H7 (cell line): Measurements from ENCODE around the gene SLC25A52. TPM values are rescaled to one million over a fixed set of nuclear protein-coding genes. Genes with fewer than 3 reads are reported as not detected.
"Not testable (repeated sequence)": the region's sequence is repeated elsewhere in the genome, so short reads cannot be mapped to it uniquely, and the experiment has no call there.

Experiments
- DNase-seq: peaks from one replicate; pipeline ENCODE4 v3.0.0; 2012
- H3K27me3 ChIP-seq: 2 replicates; pipeline ENCODE4 v1.6.0; 2011; ENCODE audit warnings: mild to moderate bottlenecking, low read length; ENCODE audit not compliant: control insufficient read depth, insufficient read depth
- H3K36me3 ChIP-seq: replicated peaks from 2 replicates; pipeline ENCODE4 v1.5.1; 2011; ENCODE audit warnings: low read length; ENCODE audit not compliant: control insufficient read depth, insufficient read depth
- H3K4me3 ChIP-seq: 2 replicates; pipeline ENCODE4 v1.5.1; 2011; ENCODE audit warnings: low read depth, mild to moderate bottlenecking, control low read depth, low read length, moderate library complexity; ENCODE audit not compliant: insufficient read depth
- total RNA-seq: library from RNA; depleted of rRNA; stranded (reverse); fragments of >200 nt; shearing (Covaris generic); gene quantifications from 2 replicates; pipeline ENCODE4 v1.2.3, GENCODE V29; 2014; rRNA removed

SLC25A52 gene, protein sequence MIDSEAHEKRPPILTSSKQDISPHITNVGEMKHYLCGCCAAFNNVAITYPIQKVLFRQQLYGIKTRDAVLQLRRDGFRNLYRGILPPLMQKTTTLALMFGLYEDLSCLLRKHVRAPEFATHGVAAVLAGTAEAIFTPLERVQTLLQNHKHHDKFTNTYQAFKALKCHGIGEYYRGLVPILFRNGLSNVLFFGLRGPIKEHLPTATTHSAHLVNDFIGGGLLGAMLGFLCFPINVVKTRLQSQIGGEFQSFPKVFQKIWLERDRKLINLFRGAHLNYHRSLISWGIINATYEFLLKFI
- total RNA-seq, result 0.18 TPM in 1 of 2 replicates, not detected in the other

DNA sequence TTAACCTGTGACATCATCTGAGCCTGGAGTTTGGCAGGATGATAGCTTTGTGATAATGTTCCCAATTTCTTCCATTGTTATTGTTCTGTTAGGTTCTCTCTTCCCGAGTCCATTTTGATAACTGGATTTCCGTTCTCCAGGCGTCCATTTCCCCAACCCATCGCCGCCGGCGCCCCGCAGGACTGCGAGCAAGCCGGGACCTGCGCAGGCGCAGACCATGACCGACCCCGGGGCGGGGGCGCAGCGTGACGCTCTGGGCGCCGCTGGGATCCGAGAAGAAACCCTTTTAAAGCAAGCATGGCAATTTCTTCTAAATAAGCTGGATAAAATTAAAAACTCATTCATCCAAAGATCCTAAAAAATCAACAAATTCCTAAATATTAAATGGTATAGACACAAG, at the start of gene SLC25A52:
TSS of gene SLC25A52 (minus strand) at position 186 of the 400 bp plus-strand sequence. CDS start 219 bp downstream, outside the sequence.
- DNase-seq, result no peak
- Histone ChIP-seq H3K27me3 (no peaks in the 10 kb centered on the region), H3K4me3 (no peak within 1 kb of the TSS), H3K36me3 (no peaks in the 10 kb centered on the region)

DNA sequence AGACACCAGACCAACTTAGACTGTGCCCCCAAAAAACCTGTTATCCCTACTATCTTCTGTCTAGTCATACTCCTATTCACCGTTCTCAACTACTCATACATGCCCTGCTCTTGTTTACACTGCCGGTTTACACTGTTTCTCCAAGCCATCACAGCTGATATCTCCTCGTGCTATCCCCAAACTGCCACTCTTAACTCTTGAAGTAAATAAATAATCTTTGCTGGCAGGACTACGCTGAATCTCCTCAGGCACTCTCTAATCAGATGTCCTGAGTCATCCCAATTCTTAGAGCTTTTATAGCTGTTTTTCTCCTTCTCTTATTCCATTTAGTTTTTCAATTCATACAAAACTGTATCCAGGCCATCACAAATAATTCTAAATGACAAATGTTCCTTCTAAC, 48.4 kb upstream of the SLC25A52 start:
- H3K27me3 ChIP-seq, H3K36me3 ChIP-seq, H3K4me3 ChIP-seq, DNase-seq: not testable (repeated sequence)

- Histone ChIP-seq H3K4me3 (no peak overlapping the region), H3K36me3 (no peaks in the 10 kb centered on the region)
- no peak for DNase-seq
Observed at GRCh38 chr18:31801078-31801477, 40.4 kb upstream of the SLC25A52 start.

DNA sequence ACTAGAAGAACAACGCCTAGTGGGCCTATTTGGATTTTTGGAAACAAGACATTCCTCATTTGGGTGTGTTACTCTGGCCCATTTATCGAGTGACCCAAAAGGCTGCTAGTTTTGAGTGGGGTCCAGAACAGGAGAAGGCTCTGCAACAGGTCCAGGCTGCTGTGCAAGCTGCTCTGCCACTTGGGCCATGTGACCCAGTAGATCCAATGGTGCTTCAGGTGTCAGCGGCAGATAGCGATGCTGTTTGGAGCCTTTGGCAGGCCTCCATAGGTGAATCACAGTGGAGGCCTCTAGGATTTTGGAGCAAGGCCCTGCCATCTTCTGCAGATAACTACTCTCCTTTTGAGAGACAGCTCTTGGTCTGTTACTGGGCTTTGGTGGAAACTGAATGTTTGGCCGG, 38.6 kb upstream of the SLC25A52 start:
- not testable (repeated sequence) for H3K36me3 ChIP-seq, DNase-seq, H3K27me3 ChIP-seq, H3K4me3 ChIP-seq

More at GRCh38 chr18:31801078-31801477, 40.4 kb upstream of the SLC25A52 start:
- H3K27me3 ChIP-seq, result no peaks in the 10 kb centered on the region

DNA sequence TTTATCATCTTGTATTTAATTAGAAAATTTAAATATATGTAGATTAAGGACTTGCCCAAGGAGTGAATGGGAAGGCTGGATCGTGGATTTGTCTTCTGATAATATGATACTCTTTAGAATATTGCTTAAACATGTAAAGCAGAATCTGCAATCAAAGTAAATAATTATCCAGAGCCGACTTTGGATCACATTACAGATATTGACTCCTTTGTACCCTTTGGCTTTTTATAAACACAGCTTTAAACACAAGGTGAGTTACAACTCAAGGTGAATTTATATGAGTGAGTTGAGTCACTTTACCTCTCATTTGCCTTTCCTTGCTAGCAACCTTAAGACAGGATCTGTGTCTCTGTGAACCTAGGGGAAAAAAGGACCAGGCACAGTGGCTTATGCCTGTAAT, 37.7 kb upstream of the SLC25A52 start:
- no peak for DNase-seq
- Histone ChIP-seq H3K36me3 (no peaks in the 10 kb centered on the region), H3K4me3 (no peak overlapping the region), H3K27me3 (no peaks in the 10 kb centered on the region)

DNA sequence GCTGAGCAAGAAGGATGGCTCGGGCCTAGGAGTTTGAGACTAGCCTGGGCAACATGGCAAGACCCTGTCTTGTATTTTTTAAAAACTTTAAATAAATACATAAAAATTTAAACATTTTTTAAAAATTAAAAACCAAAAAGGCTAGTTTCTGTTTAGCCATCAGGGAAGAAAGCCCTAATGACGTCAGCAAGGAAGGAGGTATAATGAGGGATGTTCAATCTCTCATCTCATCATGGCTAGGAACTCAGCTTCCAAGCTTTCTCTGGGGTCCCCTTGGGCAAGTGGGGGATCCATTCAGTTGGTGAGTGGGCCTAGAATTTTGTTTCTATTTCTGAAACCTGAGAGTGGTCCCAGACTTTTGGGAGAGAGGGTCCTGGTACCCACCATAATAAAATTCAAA, 35.1 kb upstream of the SLC25A52 start:
- Histone ChIP-seq H3K4me3 (no peak overlapping the region), H3K27me3 (no peaks in the 10 kb centered on the region), H3K36me3 (no peaks in the 10 kb centered on the region)
- no peak for DNase-seq

- H3K27me3 ChIP-seq, result no peaks in the 10 kb centered on the region
- H3K36me3 ChIP-seq, result no peaks in the 10 kb centered on the region
- no peak overlapping the region for H3K4me3 ChIP-seq
- no peak for DNase-seq
Observed at GRCh38 chr18:31793531-31793930, 32.9 kb upstream of the SLC25A52 start.

DNA sequence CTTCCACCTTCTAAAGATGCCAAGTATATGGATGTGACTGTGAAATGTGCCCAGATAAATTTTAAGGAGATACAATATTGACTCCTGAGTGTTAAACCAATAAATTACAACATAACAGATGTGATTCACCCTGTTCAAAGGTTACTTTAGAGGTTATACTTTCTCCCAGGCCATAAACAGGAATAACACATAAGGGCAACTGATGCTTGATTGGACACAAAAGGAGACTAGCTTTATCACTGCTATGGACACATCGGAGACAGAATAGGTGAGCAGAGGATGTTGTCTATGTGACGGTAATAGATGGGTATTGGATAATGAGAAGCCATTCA, 31.9 kb upstream of the SLC25A52 start:
- Histone ChIP-seq H3K4me3 (no peak overlapping the region), H3K27me3 (no peaks in the 10 kb centered on the region), H3K36me3 (no peaks in the 10 kb centered on the region)
- DNase-seq, result no peak

GRCh38 chr18:31791817-31792579, 31.3 kb upstream of the SLC25A52 start:
- Histone ChIP-seq H3K36me3 (no peaks in the 10 kb centered on the region), H3K4me3 (no peak overlapping the region), H3K27me3 (no peaks in the 10 kb centered on the region)
- no peak for DNase-seq

DNA sequence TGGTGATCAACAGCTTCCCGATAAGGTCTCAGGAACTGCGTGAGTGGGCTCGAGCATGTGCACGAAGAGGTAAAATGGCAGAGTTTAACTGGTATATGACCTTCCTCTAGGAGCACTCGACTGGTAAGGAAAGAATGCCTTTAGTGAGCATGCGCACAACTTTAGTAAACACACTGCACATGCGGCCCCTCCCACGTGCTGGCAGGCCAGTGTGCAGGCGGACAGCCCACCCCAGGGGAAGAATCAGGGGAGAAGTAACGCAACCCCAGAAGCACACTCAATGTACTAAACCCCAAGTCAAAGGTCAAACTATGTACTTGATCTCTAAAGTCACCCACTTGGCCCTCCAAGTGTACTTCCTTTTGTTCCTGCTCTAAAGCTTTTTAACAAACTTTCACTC, 28.7 kb upstream of the SLC25A52 start:
- no peaks in the 10 kb centered on the region for H3K36me3 ChIP-seq
- H3K4me3 ChIP-seq, result no peak overlapping the region
- no peaks in the 10 kb centered on the region for H3K27me3 ChIP-seq
- DNase-seq, result no peak

DNA sequence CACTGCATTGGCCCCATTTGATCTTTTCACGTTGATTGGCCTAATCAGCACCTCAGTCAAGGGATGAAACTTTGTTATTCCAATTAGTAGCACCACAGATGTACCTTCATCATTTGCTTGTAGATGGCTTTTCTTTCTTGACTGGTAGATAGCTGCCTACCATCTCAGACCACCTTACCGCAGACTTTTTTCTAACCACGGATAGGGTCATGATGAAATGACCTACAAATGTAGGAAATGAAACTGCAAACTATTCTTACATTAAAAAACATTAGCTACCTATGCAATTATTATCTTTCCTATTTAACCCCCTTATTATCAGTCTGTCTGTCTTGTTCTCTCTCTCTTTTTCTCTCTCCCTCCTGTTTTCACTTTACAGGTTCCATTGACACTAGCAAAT, 22.4 kb upstream of the SLC25A52 start:
- Histone ChIP-seq H3K27me3 (no peaks in the 10 kb centered on the region), H3K36me3 (no peaks in the 10 kb centered on the region), H3K4me3 (no peak overlapping the region)
- no peak for DNase-seq

- Histone ChIP-seq H3K4me3 (no peak overlapping the region), H3K27me3 (no peaks in the 10 kb centered on the region), H3K36me3 (no peaks in the 10 kb centered on the region)
- DNase-seq, result no peak
Observed at GRCh38 chr18:31778391-31778950, 17.8 kb upstream of the SLC25A52 start.

DNA sequence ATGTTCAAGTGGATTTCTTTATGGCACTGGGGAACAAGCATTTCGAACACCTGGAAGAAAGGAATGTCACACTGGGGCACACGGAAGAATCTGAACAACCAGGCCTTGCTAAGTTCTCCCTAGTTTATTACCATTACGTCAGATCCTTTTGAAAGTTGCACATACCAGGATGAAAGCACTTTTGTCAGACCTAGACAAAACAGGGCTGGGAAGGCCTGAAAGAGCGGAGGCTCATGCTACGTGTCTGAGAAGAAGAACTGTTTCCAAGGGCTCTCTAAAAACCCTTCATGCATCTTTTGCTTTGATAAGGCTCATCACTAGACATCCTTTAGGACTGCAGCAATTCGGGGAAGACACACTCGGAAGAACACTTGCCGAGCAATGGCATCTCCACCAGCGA, 15.4 kb upstream of the SLC25A52 start:
- Histone ChIP-seq H3K4me3 (no peak overlapping the region), H3K27me3 (no peaks in the 10 kb centered on the region), H3K36me3 (no peaks in the 10 kb centered on the region)
- DNase-seq, result no peak

DNA sequence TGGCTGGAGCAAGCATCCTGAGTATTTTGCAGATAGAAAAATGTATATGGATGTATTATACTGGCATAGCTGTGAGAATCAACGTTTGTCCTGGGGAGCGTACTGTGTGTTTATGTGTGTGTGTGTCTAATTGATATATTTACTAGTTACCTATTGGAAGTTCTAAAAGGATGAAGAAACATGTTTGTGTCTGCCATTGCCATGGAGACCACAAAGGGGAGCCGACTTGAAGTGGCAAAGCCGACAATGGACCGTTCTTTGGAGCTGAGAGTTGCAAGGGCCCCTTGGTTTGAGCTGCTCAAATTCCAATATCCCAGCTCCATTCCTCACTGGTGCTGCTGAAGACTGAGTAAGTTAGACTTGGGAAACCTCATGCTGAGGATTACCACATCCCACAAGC, 14.3 kb upstream of the SLC25A52 start:
- Histone ChIP-seq H3K27me3 (no peaks in the 10 kb centered on the region), H3K4me3 (no peak overlapping the region), H3K36me3 (no peaks in the 10 kb centered on the region)
- no peak for DNase-seq

DNA sequence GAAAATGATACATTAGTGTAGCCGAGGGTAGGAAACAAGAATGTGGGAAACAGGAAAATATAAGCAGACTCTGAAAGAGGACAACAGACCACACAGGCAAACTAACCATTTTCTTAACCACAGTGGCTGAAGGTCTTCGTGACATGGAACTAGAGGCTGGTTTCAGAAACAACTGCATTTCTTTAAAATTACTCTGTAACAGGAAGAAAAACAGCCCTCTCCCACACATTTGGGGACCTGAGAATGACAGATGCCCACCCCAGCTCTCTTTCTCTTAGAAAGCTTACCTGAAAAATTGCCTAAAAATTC, 13.8 kb upstream of the SLC25A52 start:
- Histone ChIP-seq H3K27me3 (no peaks in the 10 kb centered on the region), H3K36me3 (no peaks in the 10 kb centered on the region), H3K4me3 (no peak overlapping the region)
- DNase-seq, result no peak
